Measurements from ENCODE around the gene GORAB.

GORAB gene

DNA sequence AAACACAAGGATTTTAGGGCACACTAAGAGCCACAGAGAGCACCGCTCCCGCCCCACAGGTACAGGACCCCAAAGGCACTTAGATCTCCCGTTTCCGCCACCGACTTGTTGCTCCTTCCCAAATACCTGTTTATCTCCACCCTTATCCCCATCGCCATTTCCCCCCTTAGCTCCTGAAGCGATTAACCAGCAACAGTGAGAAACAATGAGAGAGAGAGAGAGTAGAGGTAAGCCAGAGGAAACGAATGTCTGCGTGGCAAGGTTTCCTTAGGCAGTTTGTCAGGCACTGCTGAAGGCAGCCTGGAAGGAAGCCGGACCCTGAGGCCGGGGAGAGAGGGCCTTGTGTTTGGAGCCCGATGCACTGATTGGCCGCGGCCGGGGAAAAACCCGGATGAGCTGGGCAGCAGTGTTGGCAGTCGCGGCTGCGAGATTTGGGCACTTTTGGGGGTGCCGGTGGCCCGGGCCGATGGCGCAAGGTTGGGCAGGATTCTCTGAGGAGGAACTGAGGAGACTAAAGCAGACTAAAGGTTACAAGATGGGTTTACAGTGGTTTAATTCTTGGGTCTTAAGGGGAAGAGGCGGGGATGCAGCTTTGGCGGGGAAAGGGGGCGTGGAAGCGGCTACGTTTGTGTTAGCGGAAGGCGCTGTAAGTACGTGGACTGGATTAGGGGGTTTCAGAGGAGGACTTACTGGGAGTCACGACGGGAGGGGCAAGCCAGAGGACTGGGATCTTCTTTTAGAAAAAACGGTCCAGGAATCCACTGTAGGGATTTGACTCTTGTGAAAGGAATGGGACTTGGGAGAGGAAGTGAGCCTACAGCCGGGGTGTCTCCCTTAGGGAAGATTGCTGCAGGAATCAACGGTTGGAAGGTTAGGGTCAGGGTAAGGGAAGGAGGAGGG, at the start of gene GORAB:
GORAB (plus strand) TSS at position 409 of the 900 bp plus-strand sequence; CDS start at position 467, 58 bp downstream.
- peak; percentile 97 to 98 (median 98) for DNase-seq

GRCh38 chr1:170483051-170483450, 48.9 kb upstream of the GORAB start:
- no peak for DNase-seq

- DNase-seq: no peak
Observed at GRCh38 chr1:170487503-170487902, 44.5 kb upstream of the GORAB start.

- DNase-seq: no peak
Observed at GRCh38 chr1:170491291-170491690, 40.7 kb upstream of the GORAB start.

- peak in 1 of 3 experiments; percentile 10 for DNase-seq
Observed at GRCh38 chr1:170494369-170494768, 37.6 kb upstream of the GORAB start.

- DNase-seq: no peak
Observed at GRCh38 chr1:170495006-170495405, 37.0 kb upstream of the GORAB start.

GRCh38 chr1:170498876-170499275, 33.1 kb upstream of the GORAB start:
- no peak for DNase-seq

DNA sequence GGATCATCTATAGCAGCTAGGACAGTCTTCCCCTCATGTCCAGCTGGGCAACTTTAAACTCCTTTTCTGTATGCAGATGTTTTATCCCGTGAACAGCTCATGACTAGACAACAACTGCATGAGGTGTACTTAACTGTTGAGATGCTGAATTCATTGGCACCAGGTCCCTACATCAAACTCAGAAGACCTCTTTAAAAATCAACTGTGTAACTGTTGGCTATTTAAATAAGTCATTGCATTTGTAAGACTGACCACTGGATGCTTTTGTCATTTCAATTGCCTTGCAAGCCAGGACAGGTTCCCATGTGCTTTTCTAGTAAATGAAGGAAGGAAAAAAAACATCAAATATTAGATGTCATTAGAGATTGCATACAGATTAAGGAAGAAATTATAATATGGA, 28.3 kb upstream of the GORAB start:
- no peak for DNase-seq

DNA sequence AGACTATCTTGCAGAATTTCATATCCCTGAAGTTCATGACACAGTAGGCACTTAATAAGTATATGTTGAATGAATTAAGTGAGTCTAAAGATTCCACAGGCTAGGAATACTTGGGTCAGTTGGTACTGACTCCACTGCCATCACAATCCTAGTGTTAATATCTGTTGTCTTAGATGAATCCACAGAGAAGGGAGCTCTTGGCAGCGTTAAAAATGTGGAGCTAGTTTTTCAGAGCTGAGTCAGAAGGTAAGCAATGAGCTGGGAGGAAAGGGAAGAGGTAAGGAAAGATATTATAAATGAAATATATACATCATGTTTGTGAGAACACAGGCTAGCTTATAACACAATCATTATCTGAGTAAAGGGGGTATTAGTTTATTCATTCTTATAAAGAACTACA, 21.8 kb upstream of the GORAB start:
- DNase-seq: no peak

DNA sequence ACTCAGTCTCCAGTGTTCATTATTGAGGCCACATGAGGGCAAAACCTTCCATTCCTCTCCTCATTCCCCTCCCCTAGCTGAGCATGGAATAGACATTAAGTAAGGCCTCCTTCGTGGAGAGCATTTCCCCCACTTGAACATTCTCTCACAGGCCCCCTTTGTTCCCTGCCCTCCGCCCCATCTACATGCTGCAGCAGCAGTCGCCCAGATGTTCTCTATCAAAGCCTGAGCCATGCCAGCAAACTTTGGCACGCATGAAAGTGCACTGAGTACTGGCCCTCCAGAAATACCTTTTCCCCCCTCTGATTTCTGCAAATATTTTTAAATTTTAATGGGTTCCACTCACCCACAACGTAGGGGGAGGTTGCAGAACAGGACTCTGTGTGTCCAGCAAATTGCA, 20.9 kb upstream of the GORAB start:
- no peak for DNase-seq

DNA sequence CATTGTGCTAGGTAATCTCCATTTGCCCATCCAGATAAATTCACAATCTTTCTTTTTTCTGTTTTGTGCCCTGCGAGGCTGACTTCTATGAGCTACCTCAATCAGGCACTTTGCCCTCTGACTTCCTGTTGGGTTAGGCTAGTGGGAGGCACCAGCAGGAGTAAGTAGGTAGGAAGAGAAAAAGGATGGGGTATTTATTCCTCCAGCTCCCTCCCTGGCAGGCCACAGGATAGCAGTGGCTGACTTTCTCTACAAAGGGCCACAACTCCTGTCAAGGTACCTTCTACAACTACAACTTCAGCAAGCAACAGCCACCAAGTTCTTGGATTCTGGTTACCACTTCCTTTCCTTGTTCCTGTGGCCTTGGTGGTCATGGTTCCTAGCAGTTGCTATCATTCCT, 18.8 kb upstream of the GORAB start:
- DNase-seq: no peak

DNA sequence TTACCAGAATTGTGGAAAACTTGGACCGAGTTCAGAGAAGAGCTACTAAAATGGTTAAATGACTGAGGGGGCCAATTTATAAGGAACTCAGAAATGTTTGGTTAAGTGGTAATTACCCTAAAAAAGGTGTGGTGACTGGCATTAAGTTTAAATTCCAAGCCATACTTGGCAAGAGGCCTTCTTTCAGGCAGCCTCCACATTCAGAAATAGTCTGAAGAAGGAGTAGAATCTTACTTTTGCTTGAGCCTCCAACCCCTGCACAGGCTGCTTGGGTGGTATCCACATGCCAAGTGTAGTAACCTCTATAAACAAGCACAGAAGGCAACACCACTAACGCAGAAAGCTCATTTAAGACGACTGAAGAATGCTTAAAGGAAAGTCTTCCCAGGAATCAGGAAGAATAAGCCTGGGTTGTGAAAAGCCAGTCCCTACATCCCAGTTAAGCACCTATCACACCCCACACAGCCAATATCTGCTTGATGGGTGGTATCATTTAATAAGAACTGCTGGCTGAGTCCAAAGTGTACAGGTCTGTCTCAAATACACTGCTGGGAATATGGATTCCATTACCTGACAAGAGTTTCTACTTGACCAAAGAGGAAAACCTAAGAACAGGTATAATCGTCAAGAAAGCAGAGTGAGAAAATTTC, 13.7 kb upstream of the GORAB start:
- DNase-seq: no peak

DNA sequence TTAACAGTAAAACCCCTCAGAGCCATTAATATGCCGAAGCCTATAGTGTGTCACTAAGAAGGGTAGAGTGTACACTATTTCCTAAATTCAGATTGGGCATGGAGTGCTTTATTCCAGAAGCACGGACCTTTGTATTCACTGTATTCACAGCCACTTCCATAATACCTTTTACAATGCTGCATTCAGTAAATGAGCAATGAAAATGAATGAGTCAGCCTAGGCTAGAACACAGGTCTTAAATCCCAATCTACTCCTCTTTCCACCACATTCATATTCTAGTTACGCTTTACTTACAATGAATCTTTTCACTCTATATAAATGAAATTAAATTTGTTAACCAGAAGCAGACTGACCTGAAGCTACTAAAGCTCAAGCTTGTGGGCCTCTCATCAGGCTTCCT, 13.0 kb upstream of the GORAB start:
- no peak for DNase-seq

DNA sequence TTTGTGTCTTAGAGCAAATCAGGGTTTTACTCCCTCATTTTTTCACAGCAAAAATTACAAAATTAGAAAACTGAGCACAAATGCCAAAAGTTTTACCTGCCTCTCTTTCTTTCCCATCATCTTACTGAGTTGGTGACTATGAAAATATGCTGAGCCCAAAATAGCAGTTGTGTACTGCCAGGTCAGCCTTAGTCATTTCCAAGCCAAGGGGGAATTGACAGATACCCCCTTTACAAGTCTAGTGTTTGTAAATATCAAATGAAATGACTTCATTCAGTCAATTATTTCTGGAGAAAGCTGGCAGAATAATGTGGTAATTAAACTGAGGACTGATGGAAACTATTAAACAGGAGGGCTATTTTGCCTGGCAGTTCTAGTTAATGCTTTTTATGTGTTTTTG, 11.4 kb upstream of the GORAB start:
- no peak for DNase-seq

- DNase-seq: no peak
Observed at GRCh38 chr1:170521818-170522217, 10.1 kb upstream of the GORAB start.

GRCh38 chr1:170530972-170531757, 801 bp upstream of the GORAB start:
- peak in 2 of 3 experiments; percentile 17 to 64 for DNase-seq

DNA sequence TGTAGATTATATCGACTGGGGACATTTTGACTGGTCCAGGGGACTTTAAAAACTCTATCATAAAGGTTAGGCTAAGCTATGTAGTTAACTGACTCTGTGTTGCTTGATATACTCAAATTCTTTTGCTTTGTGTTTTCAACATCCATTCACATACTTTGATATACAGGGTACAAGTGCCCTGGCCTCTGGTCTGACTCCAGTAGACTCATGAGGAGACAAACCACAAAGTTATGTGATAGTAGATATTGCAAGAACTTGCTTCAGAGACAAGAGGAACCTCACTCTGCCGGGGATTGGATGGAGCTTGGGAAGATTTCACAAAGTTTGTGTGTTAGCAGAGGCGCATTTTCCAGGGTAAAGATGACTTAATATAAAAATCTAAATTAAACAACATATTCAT, 1.3 kb downstream of the GORAB start:
- no peak for DNase-seq

- no peak for DNase-seq
Observed at GRCh38 chr1:170534626-170535147, 2.7 kb downstream of the GORAB start.

- DNase-seq: no peak
Observed at GRCh38 chr1:170535418-170535817, 3.5 kb downstream of the GORAB start.

DNA sequence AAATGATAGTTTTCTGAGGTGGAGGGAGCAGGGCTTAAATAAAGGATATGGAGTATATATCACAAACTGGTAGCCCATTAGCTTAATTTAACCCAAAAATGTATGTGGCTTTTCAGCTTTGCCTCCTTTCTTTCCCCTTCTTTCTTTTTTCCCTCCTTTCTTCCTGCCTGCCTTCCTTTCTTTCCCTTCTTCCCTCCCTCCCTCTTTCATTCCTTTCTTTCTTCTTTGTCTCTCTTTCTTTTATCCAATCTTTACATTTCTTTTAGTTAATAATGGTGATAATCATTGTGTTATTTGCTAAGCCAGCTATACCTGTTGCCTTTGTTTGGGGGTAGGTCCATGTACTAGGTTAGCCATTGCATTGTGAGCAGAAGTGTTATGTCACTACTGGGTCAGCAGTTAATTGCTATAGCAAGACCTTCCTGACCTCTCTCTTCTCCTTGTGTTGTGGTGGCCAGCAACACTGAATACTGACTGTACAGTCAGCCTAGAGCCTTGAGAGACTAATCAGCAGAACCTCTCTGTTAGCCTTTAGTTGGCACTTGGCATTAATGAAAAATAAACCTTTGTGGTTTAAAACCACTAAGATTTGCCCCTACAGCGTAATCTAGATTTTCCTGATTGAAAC, 5.1 kb downstream of the GORAB start:
- no peak for DNase-seq

- no peak for DNase-seq
Observed at GRCh38 chr1:170537798-170538503, 6.0 kb downstream of the GORAB start.

DNA sequence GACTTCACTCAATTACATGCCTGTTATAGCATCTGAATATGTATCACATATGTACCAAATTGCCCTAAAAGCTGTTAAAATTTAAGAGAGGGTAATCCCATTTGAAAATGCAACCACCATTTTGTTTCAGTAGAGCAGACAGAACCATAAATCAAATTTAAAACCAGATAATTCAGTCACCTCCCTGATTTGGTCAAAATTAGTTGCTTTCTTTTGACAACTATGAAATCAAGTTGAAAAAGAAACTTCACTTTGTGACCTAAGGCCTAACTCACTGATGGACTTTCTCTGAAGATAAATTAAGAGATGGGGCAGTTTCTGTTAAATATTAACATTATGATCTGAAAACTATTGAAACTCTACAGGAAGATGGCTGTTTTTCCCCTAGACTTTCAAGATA, 6.7 kb downstream of the GORAB start:
- DNase-seq: no peak

Measured in NCI-H1417 (cell line).